ENCODE data around the gene CHST8.
"Not testable (repeated sequence)": the region's sequence is repeated elsewhere in the genome, so short reads cannot be mapped to it uniquely, and the experiment has no call there.

CHST8 gene

GRCh38 chr19:33587150-33587549 is 34.6 kb upstream of the CHST8 start:
- no peak overlapping the region for H3K27ac ChIP-seq
- TF ChIP-seq CTCF (conservative IDR thresholded peaks at IDR 0.05), result no peak

GRCh38 chr19:33590224-33590623 is 31.5 kb upstream of the CHST8 start:
- no peak overlapping the region for H3K27ac ChIP-seq
- no peak for TF ChIP-seq CTCF (conservative IDR thresholded peaks at IDR 0.05)

GRCh38 chr19:33595783-33596182 is 26.0 kb upstream of the CHST8 start:
- no peak for TF ChIP-seq CTCF (conservative IDR thresholded peaks at IDR 0.05)
- no peak overlapping the region for H3K27ac ChIP-seq

- no peak for TF ChIP-seq CTCF (conservative IDR thresholded peaks at IDR 0.05)
- no peak overlapping the region for H3K27ac ChIP-seq
Measured at GRCh38 chr19:33601583-33601982, 20.2 kb upstream of the CHST8 start.

GRCh38 chr19:33602576-33603204 is 19.1 kb upstream of the CHST8 start:
- no peak for TF ChIP-seq CTCF (conservative IDR thresholded peaks at IDR 0.05)
- no peak overlapping the region for H3K27ac ChIP-seq

GRCh38 chr19:33603377-33603776 is 18.4 kb upstream of the CHST8 start:
- no peak overlapping the region for H3K27ac ChIP-seq
- TF ChIP-seq CTCF (conservative IDR thresholded peaks at IDR 0.05), result no peak

GRCh38 chr19:33604651-33605050 is 17.1 kb upstream of the CHST8 start:
- TF ChIP-seq CTCF (conservative IDR thresholded peaks at IDR 0.05), result no peak
- H3K27ac ChIP-seq, result no peak overlapping the region

- not testable (repeated sequence) for H3K27ac ChIP-seq
Measured at GRCh38 chr19:33605803-33606295, 15.9 kb upstream of the CHST8 start.
